Measurements from ENCODE around the gene LDLRAP1.
"Not testable (repeated sequence)": the region's sequence is repeated elsewhere in the genome, so short reads cannot be mapped to it uniquely, and the experiment has no call there.

The LDLRAP1 gene, protein sequence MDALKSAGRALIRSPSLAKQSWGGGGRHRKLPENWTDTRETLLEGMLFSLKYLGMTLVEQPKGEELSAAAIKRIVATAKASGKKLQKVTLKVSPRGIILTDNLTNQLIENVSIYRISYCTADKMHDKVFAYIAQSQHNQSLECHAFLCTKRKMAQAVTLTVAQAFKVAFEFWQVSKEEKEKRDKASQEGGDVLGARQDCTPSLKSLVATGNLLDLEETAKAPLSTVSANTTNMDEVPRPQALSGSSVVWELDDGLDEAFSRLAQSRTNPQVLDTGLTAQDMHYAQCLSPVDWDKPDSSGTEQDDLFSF
- total RNA-seq, result 11.1 to 174 (median 57.8) reads per million in 9 experiments

DNA sequence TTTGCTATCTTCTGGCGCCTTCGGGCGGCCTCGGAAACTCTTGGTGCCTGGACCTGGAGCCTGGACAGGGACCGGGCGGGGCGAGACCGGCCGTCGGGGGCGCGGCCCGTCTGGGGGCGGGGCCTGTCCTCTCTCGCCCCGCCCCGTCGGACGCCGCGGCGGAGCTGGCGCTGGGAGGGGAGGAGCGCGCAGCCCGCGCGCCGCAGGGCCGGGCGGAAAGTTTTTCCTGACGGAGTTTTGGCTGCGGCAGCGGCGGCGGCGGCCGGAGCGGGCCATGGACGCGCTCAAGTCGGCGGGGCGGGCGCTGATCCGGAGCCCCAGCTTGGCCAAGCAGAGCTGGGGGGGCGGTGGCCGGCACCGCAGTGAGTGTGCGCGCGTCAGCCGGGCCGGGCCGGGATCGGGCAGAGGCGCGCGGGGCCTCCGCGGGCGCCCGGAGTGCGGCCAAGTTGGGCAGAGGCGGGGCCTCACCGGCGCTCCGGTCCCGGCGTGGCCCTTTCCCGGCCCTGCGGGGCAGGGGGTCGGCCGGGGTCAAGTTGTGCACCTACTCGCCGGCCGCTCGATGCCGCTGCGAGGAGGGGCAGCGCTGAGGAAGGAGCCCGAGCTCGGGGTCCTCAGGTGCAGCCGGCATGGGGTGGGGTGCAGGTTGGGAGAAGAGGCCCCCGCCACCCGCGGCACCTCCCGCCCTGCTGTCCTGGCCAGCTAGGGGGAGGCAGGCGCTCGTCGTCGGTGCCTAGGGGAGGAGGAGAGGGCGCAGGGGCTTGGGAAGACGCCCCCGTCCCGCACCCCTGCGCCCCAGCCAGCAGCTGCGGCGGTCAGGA is at the start of gene LDLRAP1:
LDLRAP1 (plus strand) TSS at position 182 of the 818 bp plus-strand sequence; CDS start at position 275, 93 bp downstream.
- H3K36me3 Mint-ChIP-seq (ENCODE audit: insufficient read depth), result peaks cover 6% of the 10 kb centered on the region
- H3K9me3 Mint-ChIP-seq, result no peaks in the 10 kb centered on the region
- ATAC-seq (replicated peaks), result peak; percentile 85
- H3K27ac Mint-ChIP-seq, result peak within 1 kb of the TSS; percentile 90 to 91
- DNase-seq, result peak; percentile 30 to 42 (median 42)
- H3K4me3 Mint-ChIP-seq, result peak within 1 kb of the TSS; percentile 87 to 88
- H3K27me3 Mint-ChIP-seq, result no peaks in the 10 kb centered on the region
- H3K4me1 Mint-ChIP-seq (ENCODE audit: low read depth in 2 of 2), result peaks cover 29 to 33% of the 10 kb centered on the region in 2 donors

DNA sequence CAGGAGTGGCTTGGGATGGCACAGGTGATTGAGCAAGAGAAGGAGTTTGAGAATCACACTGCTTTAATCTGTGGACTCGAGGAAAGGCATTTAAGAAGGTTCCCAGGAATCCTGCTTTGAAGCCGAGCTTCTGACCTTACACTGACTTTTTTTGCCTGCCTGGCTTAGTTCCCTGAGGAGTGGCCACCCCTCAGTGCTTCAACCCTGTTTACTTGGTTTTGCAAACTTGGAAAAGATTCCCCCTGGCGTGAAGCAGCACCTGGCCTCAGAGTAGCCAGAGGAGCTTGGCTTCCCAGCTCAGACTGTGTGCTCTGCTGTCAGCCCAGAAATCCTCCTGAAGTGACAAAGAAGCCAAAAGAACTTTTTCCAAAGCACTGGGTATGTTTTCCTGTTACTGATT is 48.5 kb upstream of the LDLRAP1 start:
- H3K36me3 Mint-ChIP-seq (ENCODE audit: insufficient read depth), result peaks cover 79% of the 10 kb centered on the region
- no peak for ATAC-seq (replicated peaks)
- no peaks in the 10 kb centered on the region for H3K9me3 Mint-ChIP-seq
- H3K4me1 Mint-ChIP-seq (ENCODE audit: low read depth in 2 of 2), result peaks cover 0 to 2% of the 10 kb centered on the region in 2 donors
- no peak overlapping the region for H3K4me3 Mint-ChIP-seq
- H3K27me3 Mint-ChIP-seq, result no peaks in the 10 kb centered on the region
- H3K27ac Mint-ChIP-seq, result peak overlapping the region in 1 of 2 donors; percentile 82
- DNase-seq, result no peak

DNA sequence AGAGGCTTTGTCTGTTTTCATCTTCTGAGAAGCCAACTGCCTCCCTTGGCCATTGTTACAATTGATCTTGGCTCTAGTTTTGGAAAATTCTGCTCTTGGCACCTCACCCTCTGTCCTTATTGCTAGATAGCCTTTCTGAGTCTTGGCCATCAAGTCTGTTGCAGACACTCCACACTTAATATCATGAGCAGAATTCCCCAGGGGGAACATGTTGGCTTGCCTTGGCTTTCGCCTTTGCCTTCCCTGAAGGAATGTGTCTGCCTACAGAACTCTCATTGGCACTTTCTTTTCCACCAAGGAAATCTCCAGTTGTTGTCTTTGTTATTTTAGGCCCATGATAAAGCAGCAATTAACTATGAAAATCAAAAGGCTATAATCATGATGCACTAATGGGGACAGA is 42.7 kb upstream of the LDLRAP1 start:
- Mint-ChIP-seq H3K36me3 (ENCODE audit: insufficient read depth) (peaks cover 43% of the 10 kb centered on the region), H3K4me3 (no peak overlapping the region), H3K9me3 (no peaks in the 10 kb centered on the region), H3K27ac (peak overlapping the region; percentile 6 to 62), H3K27me3 (no peaks in the 10 kb centered on the region), H3K4me1 (ENCODE audit: low read depth in 2 of 2) (peaks cover 1 to 2% of the 10 kb centered on the region in 2 donors)
- DNase-seq, result no peak
- no peak for ATAC-seq (replicated peaks)

DNA sequence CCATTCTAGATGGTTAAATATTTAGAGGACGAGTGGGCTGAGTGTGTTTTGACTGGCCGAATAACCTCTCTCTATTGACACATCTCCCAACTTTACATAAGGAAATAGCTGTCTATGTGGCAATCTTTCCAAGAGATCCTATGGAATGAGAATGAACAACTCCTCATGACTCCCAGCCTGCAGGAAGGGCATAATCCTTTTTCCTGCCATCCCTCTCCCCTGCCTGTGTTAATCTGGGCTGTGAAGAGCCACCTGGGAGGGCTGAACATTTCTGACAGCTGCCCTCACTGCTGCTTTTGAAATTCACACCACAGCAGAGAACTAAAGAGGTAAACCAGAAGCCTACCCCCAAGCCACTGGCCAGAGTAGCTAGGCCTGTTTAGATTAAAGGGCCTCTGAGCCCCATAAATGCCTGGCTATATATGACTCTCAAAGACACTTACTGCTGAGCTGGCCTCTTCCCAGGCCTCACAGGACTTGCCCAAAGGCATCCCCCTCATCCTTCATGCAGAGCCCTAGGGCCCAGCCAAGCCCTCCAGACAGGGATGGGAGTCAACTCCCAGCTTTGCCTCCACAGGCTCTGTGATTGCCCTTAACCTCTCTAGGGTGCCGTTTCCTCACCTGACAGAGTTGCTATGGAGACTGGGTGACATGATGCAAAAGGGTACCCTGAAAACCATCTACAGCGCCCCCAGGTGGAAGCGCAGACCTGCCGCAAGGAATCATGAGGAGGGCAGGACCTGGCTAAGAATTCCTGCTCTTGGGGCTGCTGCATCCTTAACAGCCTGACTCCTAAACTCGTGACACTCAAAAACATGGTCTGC is 42.0 kb upstream of the LDLRAP1 start:
- no peak overlapping the region for H3K4me3 Mint-ChIP-seq
- peaks cover 0 to 7% of the 10 kb centered on the region in 2 donors for H3K27me3 Mint-ChIP-seq
- H3K4me1 Mint-ChIP-seq (ENCODE audit: low read depth in 2 of 2), result peaks cover 6 to 9% of the 10 kb centered on the region in 2 donors
- DNase-seq (no peak), ATAC-seq (replicated peaks) (no peak)
- H3K36me3 Mint-ChIP-seq (ENCODE audit: insufficient read depth), result peaks cover 35% of the 10 kb centered on the region
- H3K27ac Mint-ChIP-seq, result peak overlapping the region; percentile 6 to 62
- no peaks in the 10 kb centered on the region for H3K9me3 Mint-ChIP-seq

DNA sequence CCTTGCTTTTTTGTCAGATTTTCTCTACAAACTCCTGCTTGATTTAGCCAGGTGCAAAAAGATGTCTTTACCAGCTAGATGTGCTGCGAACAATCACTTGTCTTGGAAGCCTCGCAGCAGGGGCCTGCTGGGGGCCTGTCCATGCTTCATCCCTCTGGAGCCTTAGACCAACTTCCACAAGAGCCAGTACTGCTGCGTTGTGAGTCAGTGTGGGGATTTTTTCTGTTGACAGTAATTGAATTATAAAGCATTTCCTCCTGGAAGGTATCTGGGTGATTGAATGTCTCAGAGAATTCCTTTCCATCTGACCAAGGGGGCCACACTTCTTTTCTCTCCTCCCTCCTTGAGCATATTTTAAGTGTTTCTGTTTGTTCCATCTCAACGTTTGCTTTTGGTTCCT is 40.4 kb upstream of the LDLRAP1 start:
- DNase-seq, result no peak
- no peaks in the 10 kb centered on the region for H3K9me3 Mint-ChIP-seq
- H3K27ac Mint-ChIP-seq, result peak overlapping the region in 1 of 2 donors; percentile 25

DNA sequence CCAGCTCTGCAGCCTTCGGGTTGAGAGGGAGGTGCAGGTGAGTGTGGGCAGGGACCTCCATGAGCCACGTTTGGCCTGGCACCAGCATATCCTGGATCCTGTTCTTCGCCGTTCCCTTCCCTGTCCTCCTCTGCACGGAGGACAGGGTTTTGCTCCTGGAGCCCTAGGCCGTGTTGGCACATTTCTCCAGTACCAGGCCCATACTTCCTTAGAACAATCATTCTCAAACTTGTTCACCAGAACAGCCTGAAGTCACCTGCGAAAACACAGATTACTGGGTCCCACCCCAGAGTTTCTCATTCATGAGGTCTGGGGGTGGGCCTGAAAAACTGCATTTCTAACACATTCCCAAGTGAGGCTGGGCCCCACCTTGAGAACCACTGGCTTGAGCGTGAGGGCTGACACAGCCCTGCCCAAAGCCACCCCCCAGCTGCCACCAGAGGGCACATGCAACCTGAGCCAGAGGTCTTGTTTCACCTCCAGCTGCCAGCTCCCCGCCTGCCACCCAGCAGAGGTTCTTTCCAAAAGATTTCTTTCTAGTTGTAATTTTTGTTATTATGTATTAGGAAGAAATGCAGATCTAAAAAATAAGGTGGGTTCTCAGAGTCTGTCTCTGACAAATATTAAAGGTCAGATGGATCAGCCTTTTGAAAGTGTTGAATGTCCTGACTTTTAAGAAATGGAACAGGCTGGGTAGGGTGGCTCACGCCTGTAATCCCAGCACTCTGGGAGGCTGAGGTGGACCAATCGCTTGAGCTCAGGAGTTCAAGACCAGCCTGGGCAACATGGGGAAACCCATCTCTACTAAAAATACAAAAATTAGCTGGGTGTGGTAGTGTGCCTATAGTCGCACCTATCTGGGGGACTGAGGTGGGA is 39.6 kb upstream of the LDLRAP1 start:
- peak; percentile 48 to 57 (median 49) for DNase-seq
- ATAC-seq (replicated peaks), result peak; percentile 84
- Mint-ChIP-seq H3K4me3 (no peak overlapping the region), H3K9me3 (no peaks in the 10 kb centered on the region), H3K27me3 (peaks cover 0 to 8% of the 10 kb centered on the region in 2 donors), H3K27ac (no peak overlapping the region), H3K36me3 (ENCODE audit: insufficient read depth) (peaks cover 14% of the 10 kb centered on the region), H3K4me1 (ENCODE audit: low read depth in 2 of 2) (peaks cover 10 to 11% of the 10 kb centered on the region in 2 donors)

More for the DNA sequence above, 40.4 kb upstream of the LDLRAP1 start:
- Mint-ChIP-seq H3K4me1 (ENCODE audit: low read depth in 2 of 2) (peaks cover 10 to 11% of the 10 kb centered on the region in 2 donors), H3K27me3 (peaks cover 0 to 8% of the 10 kb centered on the region in 2 donors), H3K4me3 (no peak overlapping the region), H3K36me3 (ENCODE audit: insufficient read depth) (peaks cover 21% of the 10 kb centered on the region)
- ATAC-seq (replicated peaks), result no peak

DNA sequence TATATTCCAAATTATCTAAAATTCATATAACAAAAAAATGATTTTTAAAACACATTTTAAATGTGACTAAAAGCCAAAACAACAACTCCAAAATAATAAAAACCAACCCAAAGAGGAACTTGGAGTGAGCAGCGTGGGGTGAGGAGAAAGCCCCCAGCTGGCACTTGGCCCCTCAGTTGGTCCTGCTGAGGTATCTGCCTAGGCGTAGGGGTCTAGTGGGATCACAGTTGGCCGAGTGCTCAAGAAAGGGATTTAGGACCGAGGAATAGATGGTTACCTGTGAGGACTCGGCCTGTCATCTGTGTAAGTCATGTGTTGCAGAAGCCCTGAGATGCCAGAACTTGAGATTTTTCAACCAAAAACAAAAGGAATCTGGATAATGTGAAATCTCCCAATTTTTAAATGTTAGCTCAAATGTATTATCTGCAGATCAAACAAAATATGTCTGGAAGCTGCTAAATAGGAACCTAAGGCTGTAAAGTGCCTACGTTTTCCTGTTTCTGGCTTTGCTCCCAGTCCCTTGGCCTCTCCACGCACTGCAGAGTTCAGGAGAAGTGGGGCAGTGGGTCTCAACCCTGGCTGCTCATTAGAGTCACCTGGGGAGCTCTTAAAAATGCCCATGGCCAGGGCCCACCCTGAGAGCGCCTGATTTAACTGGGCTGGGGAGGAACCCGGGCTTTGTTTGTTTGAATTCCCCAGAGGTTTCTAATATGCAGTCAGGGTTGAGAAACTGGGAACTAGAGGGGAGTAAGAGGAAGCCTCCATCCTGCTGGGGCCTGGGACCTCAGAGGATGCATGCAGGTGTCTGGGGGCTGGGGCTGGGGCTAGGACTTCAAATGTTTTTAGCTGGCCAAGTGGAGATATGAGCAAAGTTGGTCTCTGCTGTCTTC is 38.5 kb upstream of the LDLRAP1 start:
- H3K36me3 Mint-ChIP-seq (ENCODE audit: insufficient read depth), result peaks cover 10% of the 10 kb centered on the region
- peaks cover 0 to 8% of the 10 kb centered on the region in 2 donors for H3K27me3 Mint-ChIP-seq
- DNase-seq, result no peak
- no peaks in the 10 kb centered on the region for H3K9me3 Mint-ChIP-seq
- peak overlapping the region in 1 of 2 donors; percentile 26 for H3K27ac Mint-ChIP-seq
- H3K4me1 Mint-ChIP-seq (ENCODE audit: low read depth in 2 of 2), result peaks cover 10 to 11% of the 10 kb centered on the region in 2 donors
- ATAC-seq (replicated peaks), result no peak
- H3K4me3 Mint-ChIP-seq, result no peak overlapping the region

DNA sequence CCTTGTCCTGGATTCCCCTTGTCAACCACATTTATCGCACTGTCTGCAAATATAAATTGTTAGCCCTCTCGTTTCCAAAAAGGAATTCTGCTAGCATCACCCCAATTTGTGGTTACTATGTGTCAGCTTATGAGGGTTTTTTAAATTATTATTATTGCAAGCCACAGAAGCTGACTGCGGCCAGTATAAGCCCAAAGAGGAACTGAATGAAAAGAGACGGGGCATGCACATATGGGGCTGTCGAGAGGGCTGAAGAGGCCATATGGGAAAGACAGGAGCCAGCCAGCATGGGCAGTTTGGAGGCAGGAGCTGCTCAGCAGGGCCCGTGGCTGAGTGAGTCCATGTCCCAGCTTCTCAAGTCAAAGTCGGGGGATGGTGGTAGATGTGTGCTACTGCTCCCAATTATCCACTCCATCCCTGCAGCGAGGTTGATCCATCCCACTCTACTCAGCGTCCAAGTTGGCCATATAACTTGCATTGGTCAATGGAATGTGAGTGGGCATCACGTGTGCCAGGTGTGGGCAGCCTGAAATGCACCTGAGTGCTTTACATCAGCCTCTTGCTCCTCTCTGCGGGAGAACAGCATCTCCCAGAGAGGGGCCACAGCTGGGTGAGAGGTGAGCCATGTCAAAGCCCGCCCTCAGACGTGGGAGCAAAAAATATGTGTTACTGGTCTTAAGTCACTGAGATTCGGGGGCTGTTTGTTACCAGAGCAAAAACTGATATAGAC is 37.6 kb upstream of the LDLRAP1 start:
- ATAC-seq (replicated peaks) (no peak), DNase-seq (no peak)
- Mint-ChIP-seq H3K27ac (peak overlapping the region in 1 of 2 donors; percentile 26), H3K27me3 (peaks cover 0 to 8% of the 10 kb centered on the region in 2 donors), H3K9me3 (no peaks in the 10 kb centered on the region), H3K4me1 (ENCODE audit: low read depth in 2 of 2) (peaks cover 10 to 11% of the 10 kb centered on the region in 2 donors), H3K4me3 (peak overlapping the region; percentile 61 to 65), H3K36me3 (ENCODE audit: insufficient read depth) (peaks cover 10% of the 10 kb centered on the region)

DNA sequence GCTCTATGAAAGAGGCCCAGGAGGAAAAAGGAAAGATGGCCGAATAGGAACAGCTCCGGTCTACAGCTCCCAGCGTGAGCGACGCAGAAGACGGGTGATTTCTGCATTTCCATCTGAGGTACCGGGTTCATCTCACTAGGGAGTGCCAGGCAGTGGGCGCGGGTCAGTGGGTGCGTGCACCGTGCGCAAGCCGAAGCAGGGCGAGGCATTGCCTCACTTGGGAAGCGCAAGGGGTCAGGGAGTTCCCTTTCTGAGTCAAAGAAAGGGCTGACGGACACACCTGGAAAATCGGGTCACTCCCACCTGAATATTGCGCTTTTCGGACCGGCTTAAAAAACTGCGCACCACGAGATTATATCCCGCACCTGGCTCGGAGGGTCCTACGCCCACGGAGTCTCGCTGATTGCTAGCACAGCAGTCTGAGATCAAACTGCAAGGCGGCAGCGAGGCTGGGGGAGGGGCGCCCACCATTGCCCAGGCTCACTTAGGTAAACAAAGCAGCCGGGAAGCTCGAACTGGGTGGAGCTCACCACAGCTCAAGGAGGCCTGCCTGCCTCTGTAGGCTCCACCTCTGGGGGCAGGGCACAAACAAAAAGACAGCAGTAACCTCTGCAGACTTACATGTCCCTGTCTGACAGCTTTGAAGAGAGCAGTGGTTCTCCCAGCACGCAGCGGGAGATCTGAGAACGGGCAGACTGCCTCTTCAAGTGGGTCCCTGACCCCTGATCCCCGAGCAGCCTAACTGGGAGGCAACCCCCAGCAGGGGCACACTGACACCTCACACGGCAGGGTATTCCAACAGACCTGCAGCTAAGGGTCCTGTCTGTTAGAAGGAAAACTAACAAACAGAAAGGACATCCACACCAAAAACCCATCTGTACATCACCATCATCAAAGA is 36.6 kb upstream of the LDLRAP1 start:
- H3K27ac Mint-ChIP-seq; ATAC-seq (replicated peaks); H3K9me3 Mint-ChIP-seq; H3K36me3 Mint-ChIP-seq (ENCODE audit: insufficient read depth); H3K27me3 Mint-ChIP-seq: not testable (repeated sequence)
- DNase-seq, result peak in 2 of 3 experiments; percentile 3 to 14
- H3K4me1 Mint-ChIP-seq (ENCODE audit: low read depth in 2 of 2), result peaks cover 10 to 11% of the 10 kb centered on the region in 2 donors
- peak overlapping the region; percentile 63 to 65 for H3K4me3 Mint-ChIP-seq

DNA sequence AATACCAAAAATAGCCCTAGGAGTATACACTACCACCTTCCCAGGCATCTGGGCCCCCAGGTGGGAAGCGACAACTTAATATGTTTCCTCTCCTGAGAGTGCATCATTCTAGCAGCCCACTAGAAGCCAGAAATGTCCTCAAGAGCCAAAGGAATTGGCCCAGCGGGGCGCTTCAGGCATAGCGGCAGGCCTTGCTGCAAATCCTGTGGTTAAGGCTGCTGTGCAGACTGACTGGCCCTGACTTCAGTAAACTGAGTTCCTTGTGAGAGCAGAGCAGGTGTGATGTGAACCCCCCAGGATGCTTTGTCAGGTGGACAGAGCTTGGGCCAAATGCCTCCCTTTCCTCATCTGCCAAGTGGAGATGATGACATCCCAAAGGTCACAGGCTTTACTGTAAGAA is 29.7 kb upstream of the LDLRAP1 start:
- Mint-ChIP-seq H3K4me1 (ENCODE audit: low read depth in 2 of 2) (no peaks in the 10 kb centered on the region), H3K27ac (no peak overlapping the region)
- no peak for DNase-seq

More for the DNA sequence above, 29.7 kb upstream of the LDLRAP1 start:
- Mint-ChIP-seq H3K36me3 (ENCODE audit: insufficient read depth) (no peaks in the 10 kb centered on the region), H3K27me3 (no peaks in the 10 kb centered on the region), H3K4me3 (no peak overlapping the region), H3K9me3 (no peaks in the 10 kb centered on the region)
- no peak for ATAC-seq (replicated peaks)
